Neural cell (in vitro differentiated cells): ENCODE data around the gene LAYN.

Experiments used
- CTCF ChIP-seq: fragments of 450-650 bp; IDR thresholded peaks from 2 replicates; pipeline ENCODE4 v1.5.1; 2014; ENCODE audit warnings: antibody characterized with exemption, mild to moderate bottlenecking, moderate library complexity; ENCODE audit not compliant: poor library complexity, severe bottlenecking
- EP300 ChIP-seq: fragments of 450-650 bp; conservative IDR thresholded peaks from 2 replicates; pipeline ENCODE4 v1.6.1; 2014; ENCODE audit warnings: antibody characterized with exemption, mild to moderate bottlenecking, moderate library complexity; ENCODE audit not compliant: poor library complexity, severe bottlenecking
- POLR2AphosphoS5 ChIP-seq: IDR thresholded peaks from 2 replicates; pipeline ENCODE4 v1.6.1; 2012
- SMC3 ChIP-seq: fragments of 450-650 bp; conservative IDR thresholded peaks from 2 replicates; pipeline ENCODE4 v1.6.1; 2014; ENCODE audit warnings: antibody characterized with exemption, mild to moderate bottlenecking, moderate library complexity; ENCODE audit not compliant: poor library complexity
- TAF1 ChIP-seq: IDR thresholded peaks from 2 replicates; pipeline ENCODE4 v1.6.1; 2012; ENCODE audit warnings: low read depth

- TF ChIP-seq CTCF, result no peak
- no peak for TF ChIP-seq SMC3
- no peak for TF ChIP-seq TAF1
- TF ChIP-seq POLR2AphosphoS5, result no peak
- no peak for TF ChIP-seq EP300
Measured at GRCh38 chr11:111530091-111530490, 10.4 kb upstream of the LAYN start.
